Chondrocyte (in vitro differentiated cells): ENCODE results near the gene DACH1. TPM values are rescaled to one million over a fixed set of nuclear protein-coding genes. Genes with fewer than 3 reads are reported as not detected.

Experiments used
- DNase-seq: peaks from one replicate; pipeline ENCODE4 v3.0.0; 2021; ENCODE audit warnings: mixed read lengths, low spot score
- H3K27ac Mint-ChIP-seq: one replicate; pipeline ENCODE4 v1.8.0; 2021; ENCODE audit warnings: mild to moderate bottlenecking, moderate library complexity, mixed read lengths; ENCODE audit not compliant: unreplicated experiment
- H3K27me3 Mint-ChIP-seq: 2 replicates; pipeline ENCODE4 v1.8.0; 2021; ENCODE audit warnings: low read depth, mixed read lengths
- H3K36me3 Mint-ChIP-seq: 2 replicates; pipeline ENCODE4 v1.8.0; 2021; ENCODE audit warnings: low read depth, mixed read lengths
- H3K4me1 Mint-ChIP-seq: 2 replicates; pipeline ENCODE4 v1.8.0; 2021; ENCODE audit warnings: low read depth, mild to moderate bottlenecking, mixed read lengths
- H3K4me3 Mint-ChIP-seq: one replicate; pipeline ENCODE4 v1.8.0; 2021; ENCODE audit warnings: mild to moderate bottlenecking, moderate library complexity, mixed read lengths; ENCODE audit not compliant: unreplicated experiment
- H3K9me3 Mint-ChIP-seq: 2 replicates; pipeline ENCODE4 v1.8.0; 2021; ENCODE audit warnings: low read depth, mixed read lengths
- total RNA-seq: library from RNA; stranded (reverse); gene quantifications from 3 replicates; pipeline ENCODE4 v1.2.1, GENCODE V29; 2021
- TF ChIP-seq, protein P1 (sequence below): fragments of 200-600 bp; sonication (generic); IDR thresholded peaks from 2 replicates; pipeline ENCODE4 v1.5.0; 2021; ENCODE audit warnings: antibody characterized with exemption, mild to moderate bottlenecking, moderate library complexity

DACH1 gene
- total RNA-seq, 1 donor from 2014 or later: 0.72 TPM

GRCh38 chr13:71499944-71500514 lies 367.0 kb downstream of the DACH1 start:
- TF ChIP-seq, protein P1, sequence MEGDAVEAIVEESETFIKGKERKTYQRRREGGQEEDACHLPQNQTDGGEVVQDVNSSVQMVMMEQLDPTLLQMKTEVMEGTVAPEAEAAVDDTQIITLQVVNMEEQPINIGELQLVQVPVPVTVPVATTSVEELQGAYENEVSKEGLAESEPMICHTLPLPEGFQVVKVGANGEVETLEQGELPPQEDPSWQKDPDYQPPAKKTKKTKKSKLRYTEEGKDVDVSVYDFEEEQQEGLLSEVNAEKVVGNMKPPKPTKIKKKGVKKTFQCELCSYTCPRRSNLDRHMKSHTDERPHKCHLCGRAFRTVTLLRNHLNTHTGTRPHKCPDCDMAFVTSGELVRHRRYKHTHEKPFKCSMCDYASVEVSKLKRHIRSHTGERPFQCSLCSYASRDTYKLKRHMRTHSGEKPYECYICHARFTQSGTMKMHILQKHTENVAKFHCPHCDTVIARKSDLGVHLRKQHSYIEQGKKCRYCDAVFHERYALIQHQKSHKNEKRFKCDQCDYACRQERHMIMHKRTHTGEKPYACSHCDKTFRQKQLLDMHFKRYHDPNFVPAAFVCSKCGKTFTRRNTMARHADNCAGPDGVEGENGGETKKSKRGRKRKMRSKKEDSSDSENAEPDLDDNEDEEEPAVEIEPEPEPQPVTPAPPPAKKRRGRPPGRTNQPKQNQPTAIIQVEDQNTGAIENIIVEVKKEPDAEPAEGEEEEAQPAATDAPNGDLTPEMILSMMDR: no peak
- Mint-ChIP-seq H3K27ac (no peak overlapping the region), H3K4me3 (no peak overlapping the region), H3K4me1 (no peaks in the 10 kb centered on the region), H3K36me3 (no peaks in the 10 kb centered on the region), H3K27me3 (no peaks in the 10 kb centered on the region), H3K9me3 (no peaks in the 10 kb centered on the region)
- no peak for DNase-seq

DNA sequence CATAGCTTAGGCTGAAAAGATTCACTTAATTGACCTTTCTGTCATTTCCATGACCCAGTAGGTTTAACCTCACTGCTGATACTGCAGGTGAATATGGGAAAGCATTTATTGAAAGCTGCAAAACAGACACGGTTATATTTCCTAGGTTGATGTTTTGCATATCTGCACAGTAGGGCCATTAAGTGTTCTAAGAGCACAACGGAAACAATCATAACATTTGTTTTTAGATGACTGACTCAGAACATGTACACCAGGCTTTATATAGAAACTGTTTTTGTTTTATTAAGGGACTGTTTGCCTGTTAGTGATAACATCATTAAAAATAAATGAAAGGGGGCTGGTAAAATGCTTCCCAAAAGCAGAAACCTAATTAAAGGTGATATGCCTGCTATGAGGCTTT lies 367.8 kb downstream of the DACH1 start:
- no peaks in the 10 kb centered on the region for H3K9me3 Mint-ChIP-seq
- H3K36me3 Mint-ChIP-seq: no peaks in the 10 kb centered on the region
- H3K4me1 Mint-ChIP-seq: no peaks in the 10 kb centered on the region
- H3K4me3 Mint-ChIP-seq: no peak overlapping the region
- TF ChIP-seq, protein P1: no peak
- no peaks in the 10 kb centered on the region for H3K27me3 Mint-ChIP-seq
- no peak for DNase-seq
- H3K27ac Mint-ChIP-seq: no peak overlapping the region

GRCh38 chr13:71493189-71493588 lies 373.8 kb downstream of the DACH1 start:
- Mint-ChIP-seq H3K4me3 (no peak overlapping the region), H3K36me3 (no peaks in the 10 kb centered on the region), H3K27ac (no peak overlapping the region), H3K9me3 (peaks cover 2% of the 10 kb centered on the region), H3K4me1 (no peaks in the 10 kb centered on the region), H3K27me3 (no peaks in the 10 kb centered on the region)
- TF ChIP-seq, protein P1: no peak
- no peak for DNase-seq

DNA sequence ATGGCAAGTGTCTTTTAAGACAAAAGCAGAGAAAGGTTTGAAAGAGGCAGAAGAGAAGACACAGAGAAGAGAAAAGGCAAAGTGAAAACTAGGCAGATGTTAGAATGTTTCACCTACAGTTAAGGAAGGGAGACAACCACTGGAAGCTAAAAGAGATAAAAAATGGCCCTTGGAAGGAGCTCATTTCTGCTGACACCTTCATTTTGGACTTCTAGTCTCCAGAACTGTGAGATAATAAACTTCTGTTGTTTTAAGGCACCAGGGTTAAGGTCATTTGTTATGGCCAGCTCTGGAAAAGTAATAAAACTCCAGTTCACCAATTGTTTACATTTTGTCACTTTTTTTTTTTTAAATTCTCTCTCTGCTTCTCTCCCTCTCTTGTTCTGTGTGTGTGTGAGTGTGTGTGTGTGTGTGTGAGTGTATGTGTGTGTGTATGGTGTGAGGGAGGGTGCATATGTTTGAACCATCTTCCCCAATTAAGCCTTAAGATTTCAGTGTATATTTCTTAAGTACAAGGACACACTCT lies 374.6 kb downstream of the DACH1 start:
- peaks cover 2% of the 10 kb centered on the region for H3K9me3 Mint-ChIP-seq
- no peak overlapping the region for H3K4me3 Mint-ChIP-seq
- H3K4me1 Mint-ChIP-seq: no peaks in the 10 kb centered on the region
- TF ChIP-seq, protein P1: no peak
- no peak overlapping the region for H3K27ac Mint-ChIP-seq
- H3K27me3 Mint-ChIP-seq: no peaks in the 10 kb centered on the region
- no peak for DNase-seq
- H3K36me3 Mint-ChIP-seq: no peaks in the 10 kb centered on the region

DNA sequence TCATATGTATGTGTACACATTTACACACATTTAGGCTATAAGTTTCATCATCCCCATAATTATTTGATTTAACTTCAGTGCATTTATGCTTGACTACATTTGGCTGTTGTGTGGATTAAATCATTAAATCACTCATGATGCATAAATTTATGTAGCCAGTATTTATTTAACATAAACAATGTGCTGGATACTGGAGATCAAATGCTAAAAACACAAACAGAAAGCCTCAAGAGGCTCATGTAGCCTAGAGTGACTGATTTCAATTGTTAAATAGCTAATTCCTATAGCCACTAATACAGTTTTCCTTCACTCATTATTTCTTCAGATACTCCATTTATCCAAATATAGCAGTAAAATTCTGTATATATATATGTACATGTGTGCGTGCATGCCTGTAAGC lies 376.0 kb downstream of the DACH1 start:
- no peak for DNase-seq
- H3K27me3 Mint-ChIP-seq: no peaks in the 10 kb centered on the region
- peaks cover 2% of the 10 kb centered on the region for H3K9me3 Mint-ChIP-seq
- H3K27ac Mint-ChIP-seq: no peak overlapping the region
- no peak overlapping the region for H3K4me3 Mint-ChIP-seq
- TF ChIP-seq, protein P1: no peak
- H3K36me3 Mint-ChIP-seq: no peaks in the 10 kb centered on the region
- no peaks in the 10 kb centered on the region for H3K4me1 Mint-ChIP-seq
